Osteocyte (in vitro differentiated cells): ENCODE results near the gene CLDN16. TPM values are rescaled to one million over a fixed set of nuclear protein-coding genes. Genes with fewer than 3 reads are reported as not detected.

Source experiments
- DNase-seq: peaks from one replicate; pipeline ENCODE4 v3.0.0; 2021; ENCODE audit warnings: mixed read lengths; ENCODE audit not compliant: unreplicated experiment; ENCODE audit errors: extremely low spot score
- H3K27ac Mint-ChIP-seq: one replicate; pipeline ENCODE4 v1.8.0; 2021; ENCODE audit warnings: mild to moderate bottlenecking, mixed read lengths; ENCODE audit not compliant: unreplicated experiment
- H3K27me3 Mint-ChIP-seq: one replicate; pipeline ENCODE4 v1.8.0; 2021; ENCODE audit warnings: mixed read lengths; ENCODE audit not compliant: unreplicated experiment
- H3K36me3 Mint-ChIP-seq: one replicate; pipeline ENCODE4 v1.8.0; 2021; ENCODE audit warnings: mixed read lengths; ENCODE audit not compliant: unreplicated experiment
- H3K4me1 Mint-ChIP-seq: one replicate; pipeline ENCODE4 v1.8.0; 2021; ENCODE audit warnings: mixed read lengths; ENCODE audit not compliant: unreplicated experiment
- H3K4me3 Mint-ChIP-seq: one replicate; pipeline ENCODE4 v1.8.0; 2021; ENCODE audit warnings: mild to moderate bottlenecking, moderate library complexity, mixed read lengths; ENCODE audit not compliant: unreplicated experiment
- H3K9me3 Mint-ChIP-seq: one replicate; pipeline ENCODE4 v1.8.0; 2021; ENCODE audit warnings: mixed read lengths; ENCODE audit not compliant: unreplicated experiment
- long read RNA-seq: library from polyadenylated mRNA; unstranded; transcript quantifications from one replicate; pipeline ENCODE4 v2.0.0, GENCODE V29; 2021
- total RNA-seq: library from RNA; stranded (reverse); gene quantifications from 2 replicates; pipeline ENCODE4 v1.2.1, GENCODE V29; 2021
- TF ChIP-seq, protein P1 (sequence below): fragments of 200-600 bp; sonication (generic); IDR thresholded peaks from 2 replicates; pipeline ENCODE4 v1.5.0; 2021; ENCODE audit warnings: antibody characterized with exemption, mild to moderate bottlenecking, moderate library complexity

CLDN16 gene
- total RNA-seq, result not detected in 2 replicates
- long read RNA-seq, result 0 reads

- Mint-ChIP-seq H3K27ac (peak within 1 kb of the TSS; percentile 96), H3K4me3 (no peak within 1 kb of the TSS), H3K4me1 (peaks cover 39% of the 10 kb centered on the region), H3K36me3 (no peaks in the 10 kb centered on the region), H3K9me3 (no peaks in the 10 kb centered on the region), H3K27me3 (no peaks in the 10 kb centered on the region)
- no peak for DNase-seq
- TF ChIP-seq, protein P1, sequence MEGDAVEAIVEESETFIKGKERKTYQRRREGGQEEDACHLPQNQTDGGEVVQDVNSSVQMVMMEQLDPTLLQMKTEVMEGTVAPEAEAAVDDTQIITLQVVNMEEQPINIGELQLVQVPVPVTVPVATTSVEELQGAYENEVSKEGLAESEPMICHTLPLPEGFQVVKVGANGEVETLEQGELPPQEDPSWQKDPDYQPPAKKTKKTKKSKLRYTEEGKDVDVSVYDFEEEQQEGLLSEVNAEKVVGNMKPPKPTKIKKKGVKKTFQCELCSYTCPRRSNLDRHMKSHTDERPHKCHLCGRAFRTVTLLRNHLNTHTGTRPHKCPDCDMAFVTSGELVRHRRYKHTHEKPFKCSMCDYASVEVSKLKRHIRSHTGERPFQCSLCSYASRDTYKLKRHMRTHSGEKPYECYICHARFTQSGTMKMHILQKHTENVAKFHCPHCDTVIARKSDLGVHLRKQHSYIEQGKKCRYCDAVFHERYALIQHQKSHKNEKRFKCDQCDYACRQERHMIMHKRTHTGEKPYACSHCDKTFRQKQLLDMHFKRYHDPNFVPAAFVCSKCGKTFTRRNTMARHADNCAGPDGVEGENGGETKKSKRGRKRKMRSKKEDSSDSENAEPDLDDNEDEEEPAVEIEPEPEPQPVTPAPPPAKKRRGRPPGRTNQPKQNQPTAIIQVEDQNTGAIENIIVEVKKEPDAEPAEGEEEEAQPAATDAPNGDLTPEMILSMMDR, result no peak
Measured at GRCh38 chr3:190387578-190388213, at the start of gene CLDN16. Gene CLDN16 (plus strand): TSS chr3:190388163. CDS start chr3:190388330, 167 bp downstream.

- no peak overlapping the region for H3K4me3 Mint-ChIP-seq
- H3K4me1 Mint-ChIP-seq, result peaks cover 7% of the 10 kb centered on the region
- no peaks in the 10 kb centered on the region for H3K36me3 Mint-ChIP-seq
- no peaks in the 10 kb centered on the region for H3K27me3 Mint-ChIP-seq
- no peak for DNase-seq
- peaks cover 11% of the 10 kb centered on the region for H3K9me3 Mint-ChIP-seq
- H3K27ac Mint-ChIP-seq, result no peak overlapping the region
- TF ChIP-seq, protein P1, result no peak
Measured at GRCh38 chr3:190338717-190339116, 49.2 kb upstream of the CLDN16 start.

DNA sequence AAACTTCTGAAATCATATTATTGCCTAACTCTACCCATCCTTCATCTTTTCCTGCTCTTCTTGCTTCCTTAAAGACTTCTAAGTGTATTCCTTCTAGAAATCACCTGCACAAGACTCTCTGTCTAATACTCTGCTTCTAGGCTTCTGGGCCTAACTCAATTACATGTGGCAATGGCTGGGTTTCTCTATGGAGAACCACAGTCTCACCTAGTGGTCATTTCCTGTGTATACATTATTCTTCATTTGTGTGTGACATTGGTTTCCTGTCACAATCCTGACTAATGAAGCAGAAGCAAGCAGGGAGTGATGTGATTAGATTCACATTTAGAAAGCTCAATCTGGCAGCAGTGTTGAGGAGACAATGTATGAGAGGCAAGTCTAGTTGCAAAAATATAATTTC is 48.8 kb upstream of the CLDN16 start:
- Mint-ChIP-seq H3K9me3 (peaks cover 11% of the 10 kb centered on the region), H3K27ac (no peak overlapping the region), H3K27me3 (no peaks in the 10 kb centered on the region), H3K4me1 (peaks cover 7% of the 10 kb centered on the region), H3K4me3 (no peak overlapping the region), H3K36me3 (no peaks in the 10 kb centered on the region)
- TF ChIP-seq, protein P1, result peak; percentile 22
- no peak for DNase-seq

GRCh38 chr3:190340071-190340470 is 47.9 kb upstream of the CLDN16 start:
- H3K4me1 Mint-ChIP-seq, result peaks cover 14% of the 10 kb centered on the region
- H3K27me3 Mint-ChIP-seq, result no peaks in the 10 kb centered on the region
- no peak overlapping the region for H3K4me3 Mint-ChIP-seq
- DNase-seq, result no peak
- H3K27ac Mint-ChIP-seq, result no peak overlapping the region
- TF ChIP-seq, protein P1, result no peak
- no peaks in the 10 kb centered on the region for H3K36me3 Mint-ChIP-seq
- H3K9me3 Mint-ChIP-seq, result peaks cover 11% of the 10 kb centered on the region

- H3K27ac Mint-ChIP-seq, result peak overlapping the region; percentile 85
- DNase-seq, result no peak
Measured at GRCh38 chr3:190345027-190345821, 42.7 kb upstream of the CLDN16 start.

More at GRCh38 chr3:190345027-190345821, 42.7 kb upstream of the CLDN16 start:
- peak overlapping the region; percentile 27 for H3K4me3 Mint-ChIP-seq
- H3K36me3 Mint-ChIP-seq, result no peaks in the 10 kb centered on the region
- peaks cover 11% of the 10 kb centered on the region for H3K9me3 Mint-ChIP-seq
- peaks cover 24% of the 10 kb centered on the region for H3K4me1 Mint-ChIP-seq
- no peaks in the 10 kb centered on the region for H3K27me3 Mint-ChIP-seq
- TF ChIP-seq, protein P1, result no peak
